ENCODE data around the gene AANAT. TPM values are rescaled to one million over a fixed set of nuclear protein-coding genes. Genes with fewer than 3 reads are reported as not detected.

The AANAT gene
- total and polyA plus RNA-seq, 3 donors from 2014 or later: 2.0 to 4.4 (median 4.3) TPM

DNA sequence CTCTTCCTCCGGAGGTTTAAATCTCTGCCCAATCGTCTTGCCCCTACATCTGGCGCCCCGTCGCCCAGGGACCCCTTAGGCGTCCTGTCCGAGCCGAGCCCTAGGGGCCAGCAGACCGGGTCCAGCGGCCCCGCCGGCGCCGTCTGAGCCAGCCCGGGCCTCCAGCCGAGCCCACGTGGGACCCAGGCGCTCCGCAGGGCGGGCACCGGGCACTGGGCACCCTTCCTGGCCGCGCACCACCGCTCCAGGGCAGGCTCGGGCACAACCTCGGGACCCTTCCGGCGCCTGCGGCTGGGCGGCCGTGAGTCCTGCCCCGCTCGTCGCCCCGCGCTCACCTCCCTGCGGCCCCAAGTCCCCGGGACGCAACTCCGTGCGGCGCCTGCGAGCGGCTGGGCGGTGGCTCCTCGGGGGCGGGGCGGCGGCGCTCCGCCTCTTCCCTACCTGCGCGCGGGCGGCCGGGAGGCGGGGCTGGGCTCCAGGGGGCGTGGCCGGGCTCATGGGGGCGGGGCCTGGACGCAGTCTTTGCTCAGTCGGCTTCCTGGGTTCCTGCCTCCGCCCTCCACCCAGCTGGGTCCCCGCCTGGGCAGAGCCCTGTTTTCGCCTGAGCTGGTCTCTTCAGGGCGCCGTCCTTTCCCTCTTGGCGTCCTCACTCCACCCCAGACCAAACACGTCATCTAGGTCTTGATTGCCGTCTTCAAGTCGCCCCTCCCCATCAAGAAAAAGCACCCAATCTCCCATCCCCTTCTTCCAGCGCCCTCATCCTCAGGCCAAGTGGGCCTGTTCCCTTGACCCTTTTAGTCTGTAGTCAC, 33.8 kb downstream of the AANAT start, which contains the start of gene RHBDF2:
Gene RHBDF2, minus strand, starts transcription at position 406 of the 809 bp plus-strand sequence. CDS start 19,899 bp downstream, outside the sequence.
- peak within 1 kb of the TSS; percentile 80 to 90 for H3K27ac ChIP-seq
- peak within 1 kb of the TSS; percentile 62 to 69 for H3K4me3 ChIP-seq
- 6 to 10% methylated on average over 17 to 67 of the region's 72 CpGs for WGBS, 2 donors
- no peak for TF ChIP-seq POLR2A (IDR thresholded peaks at IDR 0.05)
- TF ChIP-seq, protein P1, sequence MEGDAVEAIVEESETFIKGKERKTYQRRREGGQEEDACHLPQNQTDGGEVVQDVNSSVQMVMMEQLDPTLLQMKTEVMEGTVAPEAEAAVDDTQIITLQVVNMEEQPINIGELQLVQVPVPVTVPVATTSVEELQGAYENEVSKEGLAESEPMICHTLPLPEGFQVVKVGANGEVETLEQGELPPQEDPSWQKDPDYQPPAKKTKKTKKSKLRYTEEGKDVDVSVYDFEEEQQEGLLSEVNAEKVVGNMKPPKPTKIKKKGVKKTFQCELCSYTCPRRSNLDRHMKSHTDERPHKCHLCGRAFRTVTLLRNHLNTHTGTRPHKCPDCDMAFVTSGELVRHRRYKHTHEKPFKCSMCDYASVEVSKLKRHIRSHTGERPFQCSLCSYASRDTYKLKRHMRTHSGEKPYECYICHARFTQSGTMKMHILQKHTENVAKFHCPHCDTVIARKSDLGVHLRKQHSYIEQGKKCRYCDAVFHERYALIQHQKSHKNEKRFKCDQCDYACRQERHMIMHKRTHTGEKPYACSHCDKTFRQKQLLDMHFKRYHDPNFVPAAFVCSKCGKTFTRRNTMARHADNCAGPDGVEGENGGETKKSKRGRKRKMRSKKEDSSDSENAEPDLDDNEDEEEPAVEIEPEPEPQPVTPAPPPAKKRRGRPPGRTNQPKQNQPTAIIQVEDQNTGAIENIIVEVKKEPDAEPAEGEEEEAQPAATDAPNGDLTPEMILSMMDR (IDR thresholded peaks at IDR 0.05): no peak
- DNase-seq: peak; percentile 93
- H3K4me1 ChIP-seq: peaks cover 36% of the 10 kb centered on the region
- intact Hi-C loops (cut with DNase I; ENCODE audit: low total_unique reads): no loop called here
- no peaks in the 10 kb centered on the region for H3K9me3 ChIP-seq
- no peaks in the 10 kb centered on the region for H3K36me3 ChIP-seq (ENCODE audit: low read depth, missing control alignments)
- H3K27me3 ChIP-seq: no peaks in the 10 kb centered on the region

DNA sequence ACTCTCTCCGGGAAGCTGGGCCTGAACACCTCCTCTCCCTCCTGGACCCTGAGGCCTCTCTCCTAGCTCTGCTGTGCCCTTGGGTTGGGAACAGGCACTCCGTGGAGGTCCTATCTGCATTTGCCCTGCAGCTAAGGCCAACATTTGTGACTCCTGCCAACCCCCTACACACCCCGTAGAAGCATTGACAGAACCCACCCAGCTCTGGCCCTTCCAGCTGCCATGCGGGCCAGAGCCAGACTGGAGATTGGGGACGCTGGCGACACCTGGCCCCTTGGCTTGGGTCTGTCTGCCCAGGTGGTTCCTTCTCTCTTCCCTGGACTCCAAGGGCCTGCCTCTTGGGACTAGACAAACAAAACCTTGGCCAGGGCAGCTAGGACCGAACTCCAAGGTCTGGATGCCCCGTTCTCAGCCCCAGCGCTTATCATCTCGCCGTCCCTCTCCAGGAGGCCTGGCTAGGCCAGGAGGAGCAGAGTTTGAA, 34.5 kb downstream of the AANAT start:
- TF ChIP-seq, protein P1 (IDR thresholded peaks at IDR 0.05): no peak
- Histone ChIP-seq H3K27ac (peak overlapping the region; percentile 65 to 66), H3K4me3 (peak overlapping the region; percentile 62 to 69), H3K9me3 (no peaks in the 10 kb centered on the region), H3K36me3 (ENCODE audit: low read depth, missing control alignments) (no peaks in the 10 kb centered on the region), H3K4me1 (peaks cover 36% of the 10 kb centered on the region), H3K27me3 (no peaks in the 10 kb centered on the region)
- no peak for DNase-seq
- 35 to 52% methylated on average over 11 of the region's 11 CpGs for WGBS, 2 donors
- intact Hi-C loops (cut with DNase I; ENCODE audit: low total_unique reads): no loop called here

DNA sequence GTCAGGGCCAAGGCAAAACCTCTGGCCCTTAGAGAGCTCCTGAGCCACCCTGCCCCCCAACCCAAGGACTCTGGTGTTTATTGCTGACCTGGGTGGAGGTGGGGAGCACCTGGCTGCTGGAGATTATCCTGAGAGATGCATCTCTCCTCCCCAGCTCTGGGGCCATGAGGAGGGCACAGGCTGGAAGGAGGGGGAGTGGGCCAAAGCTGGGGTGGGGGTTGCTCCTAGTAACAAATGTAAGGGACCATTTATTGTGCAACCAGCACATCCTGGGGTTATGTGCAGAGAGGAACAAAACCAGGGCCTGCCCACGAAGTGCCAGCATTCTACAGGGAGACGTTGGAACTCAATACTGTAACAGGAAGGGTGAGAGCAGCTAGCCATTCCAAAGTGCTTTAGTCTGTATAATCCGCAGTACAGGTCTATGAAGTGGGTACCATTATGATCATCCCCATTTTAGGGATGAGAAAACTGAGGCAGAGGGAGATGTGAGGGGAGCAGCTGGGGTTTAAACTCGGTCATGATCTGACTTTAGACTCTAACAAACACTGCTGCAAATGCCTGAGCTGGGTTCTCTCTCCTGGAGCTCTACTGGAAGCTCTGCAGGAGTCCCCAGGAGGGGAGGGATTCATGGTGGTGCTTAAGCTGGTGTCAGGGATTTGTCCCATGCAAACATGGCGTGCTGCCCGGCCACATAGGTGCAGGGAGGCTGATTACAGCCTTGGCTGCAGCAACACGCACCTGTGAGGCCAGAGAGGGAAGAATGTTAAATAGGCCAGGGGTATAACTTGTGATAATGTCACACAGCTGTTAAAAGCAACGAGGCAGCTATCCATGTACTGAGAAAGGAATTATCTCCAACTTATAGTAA, 35.2 kb downstream of the AANAT start:
- TF ChIP-seq, protein P1 (IDR thresholded peaks at IDR 0.05): no peak
- no peak for TF ChIP-seq POLR2A (IDR thresholded peaks at IDR 0.05)
- no peak for DNase-seq
- no peaks in the 10 kb centered on the region for H3K27me3 ChIP-seq
- peak overlapping the region; percentile 65 to 66 for H3K27ac ChIP-seq
- H3K4me3 ChIP-seq: no peak overlapping the region
- no peaks in the 10 kb centered on the region for H3K36me3 ChIP-seq (ENCODE audit: low read depth, missing control alignments)
- intact Hi-C loops (cut with DNase I; ENCODE audit: low total_unique reads): no loop called here
- H3K4me1 ChIP-seq: peaks cover 34% of the 10 kb centered on the region
- no peaks in the 10 kb centered on the region for H3K9me3 ChIP-seq
- 72 to 85% methylated on average over 8 of the region's 8 CpGs for WGBS, 2 donors

- WGBS, 2 donors: 68 to 88% methylated on average over 7 of the region's 7 CpGs
- intact Hi-C loops (cut with DNase I; ENCODE audit: low total_unique reads): no loop called here
Observed at GRCh38 chr17:76504117-76504516, 36.7 kb downstream of the AANAT start.

More at GRCh38 chr17:76504117-76504516, 36.7 kb downstream of the AANAT start:
- H3K36me3 ChIP-seq (ENCODE audit: low read depth, missing control alignments): no peaks in the 10 kb centered on the region
- TF ChIP-seq POLR2A (IDR thresholded peaks at IDR 0.05): no peak
- TF ChIP-seq, protein P1 (IDR thresholded peaks at IDR 0.05): no peak
- H3K27ac ChIP-seq: no peak overlapping the region
- H3K27me3 ChIP-seq: no peaks in the 10 kb centered on the region
- H3K9me3 ChIP-seq: no peaks in the 10 kb centered on the region
- peaks cover 20% of the 10 kb centered on the region for H3K4me1 ChIP-seq
- no peak for DNase-seq
- no peak overlapping the region for H3K4me3 ChIP-seq
